GM12892 (cell line): ENCODE results near the gene PUS10.

Experiments used
- POLR2A ChIP-seq: IDR thresholded peaks from 2 replicates; pipeline ENCODE4 v1.6.1; 2011; ENCODE audit warnings: low read depth, low read length, control low read depth
- POLR2AphosphoS5 ChIP-seq: IDR thresholded peaks from 2 replicates; pipeline ENCODE4 v1.6.1; 2011; ENCODE audit warnings: low read depth, low read length, control low read depth
- TAF1 ChIP-seq: IDR thresholded peaks from 2 replicates; pipeline ENCODE4 v1.6.1; 2011; ENCODE audit warnings: low read depth, mild to moderate bottlenecking, control low read depth, low read length, borderline replicate concordance

- TF ChIP-seq POLR2AphosphoS5 (no peak), POLR2A (no peak), TAF1 (no peak)
Measured at GRCh38 chr2:60963190-60963589, 54.9 kb downstream of the PUS10 start.
